HEK293 (cell line): ENCODE data around the gene KXD1.

ENCODE experiments used
- KLF16 ChIP-seq: fragments of 450-650 bp; formaldehyde crosslinking; IDR thresholded peaks from 2 replicates; pipeline ENCODE4 v1.5.1; 2017; ENCODE audit warnings: missing biosample characterization, missing genetic modification characterization
- KLF9 ChIP-seq: fragments of 450-650 bp; formaldehyde crosslinking; IDR thresholded peaks from 2 replicates; pipeline ENCODE4 v1.5.1; 2016; ENCODE audit warnings: missing biosample characterization, missing genetic modification characterization, low read depth
- MZF1 ChIP-seq: fragments of 450-650 bp; formaldehyde crosslinking; IDR thresholded peaks from 2 replicates; pipeline ENCODE4 v1.5.1; 2017; ENCODE audit warnings: missing biosample characterization, missing genetic modification characterization, borderline replicate concordance
- PRDM1 ChIP-seq: fragments of 450-650 bp; formaldehyde crosslinking; IDR thresholded peaks from 2 replicates; pipeline ENCODE4; 2016; ENCODE audit warnings: missing biosample characterization, missing genetic modification characterization
- ZIC2 ChIP-seq: fragments of 450-650 bp; formaldehyde crosslinking; IDR thresholded peaks from 2 replicates; pipeline ENCODE4 v1.5.1; 2016; ENCODE audit warnings: missing biosample characterization, missing genetic modification characterization
- ZNF138 ChIP-seq: fragments of 450-650 bp; formaldehyde crosslinking; IDR thresholded peaks from 2 replicates; pipeline ENCODE4 v1.5.1; 2016; ENCODE audit warnings: missing biosample characterization, missing genetic modification characterization, borderline replicate concordance
- ZNF223 ChIP-seq: fragments of 450-650 bp; formaldehyde crosslinking; IDR thresholded peaks from 2 replicates; pipeline ENCODE4 v1.5.1; 2016; ENCODE audit warnings: missing biosample characterization, missing genetic modification characterization
- ZNF239 ChIP-seq: fragments of 450-650 bp; formaldehyde crosslinking; IDR thresholded peaks from 2 replicates; pipeline ENCODE4 v1.5.1; 2016; ENCODE audit warnings: missing biosample characterization, missing genetic modification characterization
- ZNF248 ChIP-seq: fragments of 450-650 bp; formaldehyde crosslinking; IDR thresholded peaks from 2 replicates; pipeline ENCODE4 v1.5.1; 2017; ENCODE audit warnings: missing biosample characterization, missing genetic modification characterization
- ZNF266 ChIP-seq: fragments of 450-650 bp; formaldehyde crosslinking; IDR thresholded peaks from 2 replicates; pipeline ENCODE4 v1.5.1; 2016; ENCODE audit warnings: missing biosample characterization, missing genetic modification characterization, low read depth
- ZNF302 ChIP-seq: fragments of 450-650 bp; formaldehyde crosslinking; IDR thresholded peaks from 2 replicates; pipeline ENCODE4 v1.5.1; 2016; ENCODE audit warnings: missing biosample characterization, missing genetic modification characterization, low read depth
- ZNF37A ChIP-seq: fragments of 450-650 bp; IDR thresholded peaks from 2 replicates; pipeline ENCODE4 v1.5.1; 2018; ENCODE audit warnings: missing biosample characterization, missing genetic modification characterization
- ZNF623 ChIP-seq: fragments of 450-650 bp; formaldehyde crosslinking; IDR thresholded peaks from 2 replicates; pipeline ENCODE4 v1.5.1; 2016; ENCODE audit warnings: missing biosample characterization, missing genetic modification characterization
- ZNF707 ChIP-seq: fragments of 450-650 bp; formaldehyde crosslinking; IDR thresholded peaks from 2 replicates; pipeline ENCODE4 v1.5.1; 2016; ENCODE audit warnings: missing biosample characterization, missing genetic modification characterization
- ZNF777 ChIP-seq: fragments of 450-650 bp; formaldehyde crosslinking; IDR thresholded peaks from 2 replicates; pipeline ENCODE4 v1.5.1; 2017; ENCODE audit warnings: missing biosample characterization, missing genetic modification characterization, borderline replicate concordance
- ZNF837 ChIP-seq: fragments of 450-650 bp; formaldehyde crosslinking; IDR thresholded peaks from 2 replicates; pipeline ENCODE4 v1.5.1; 2016; ENCODE audit warnings: missing biosample characterization, missing genetic modification characterization
- TF ChIP-seq, protein P1 (sequence below): fragments of 450-650 bp; IDR thresholded peaks from 2 replicates; pipeline ENCODE4 v1.5.1; 2018; ENCODE audit warnings: missing biosample characterization, mild to moderate bottlenecking, missing genetic modification characterization
- TF ChIP-seq, protein P2 (sequence below): IDR thresholded peaks from 2 replicates; pipeline ENCODE4 v1.6.1; 2011; ENCODE audit warnings: mild to moderate bottlenecking, low read depth, low read length, borderline replicate concordance
- TF ChIP-seq, protein P3 (sequence below): fragments of 450-650 bp; formaldehyde crosslinking; IDR thresholded peaks from 2 replicates; pipeline ENCODE4 v1.5.1; 2016; ENCODE audit warnings: missing biosample characterization, missing genetic modification characterization
- TF ChIP-seq, protein P4 (sequence below): fragments of 450-650 bp; formaldehyde crosslinking; IDR thresholded peaks from 2 replicates; pipeline ENCODE4 v1.5.1; 2017; ENCODE audit warnings: missing biosample characterization, missing genetic modification characterization
- TF ChIP-seq, protein P5 (sequence below): fragments of 450-650 bp; formaldehyde crosslinking; IDR thresholded peaks from 2 replicates; pipeline ENCODE4 v1.5.1; 2016; ENCODE audit warnings: missing biosample characterization, missing genetic modification characterization
- TF ChIP-seq, protein P6 (sequence below): fragments of 450-650 bp; formaldehyde crosslinking; IDR thresholded peaks from 2 replicates; pipeline ENCODE4 v1.5.1; 2016; ENCODE audit warnings: missing biosample characterization, missing genetic modification characterization
- TF ChIP-seq, protein P7 (sequence below): fragments of 450-650 bp; formaldehyde crosslinking; IDR thresholded peaks from 2 replicates; pipeline ENCODE4 v1.5.1; 2016; ENCODE audit warnings: missing biosample characterization, missing genetic modification characterization
- TF ChIP-seq, protein P8 (sequence below): fragments of 450-650 bp; IDR thresholded peaks from 2 replicates; pipeline ENCODE4 v1.5.1; 2018; ENCODE audit warnings: missing biosample characterization, missing genetic modification characterization
- TF ChIP-seq, protein P9 (sequence below): fragments of 450-650 bp; formaldehyde crosslinking; IDR thresholded peaks from 2 replicates; pipeline ENCODE4 v1.5.1; 2017; ENCODE audit warnings: missing biosample characterization, missing genetic modification characterization

The KXD1 gene

DNA sequence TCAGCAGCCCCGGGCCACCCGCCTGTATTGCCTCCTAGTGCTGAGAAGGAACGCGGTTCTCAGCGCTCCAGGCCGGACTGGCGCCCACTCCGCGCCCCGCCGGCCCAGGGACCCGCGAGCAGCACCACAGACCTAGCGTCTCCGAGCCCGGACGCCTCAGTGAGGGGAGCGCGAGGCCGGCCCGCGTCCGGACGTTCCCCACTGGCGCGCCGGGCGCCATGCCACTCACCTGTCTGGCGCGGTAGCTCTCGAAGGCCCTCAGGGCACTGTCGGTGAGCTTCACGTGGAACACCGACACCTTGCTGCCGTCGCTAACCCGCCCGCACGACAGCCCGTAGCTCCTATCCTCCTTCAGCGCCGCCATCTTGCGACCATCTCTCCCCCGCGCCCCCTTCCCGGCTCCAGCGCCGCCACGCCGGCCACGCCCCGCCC lies 36.0 kb upstream of the KXD1 start, which contains the start of gene ELL (continued):
- TF ChIP-seq, protein P1, sequence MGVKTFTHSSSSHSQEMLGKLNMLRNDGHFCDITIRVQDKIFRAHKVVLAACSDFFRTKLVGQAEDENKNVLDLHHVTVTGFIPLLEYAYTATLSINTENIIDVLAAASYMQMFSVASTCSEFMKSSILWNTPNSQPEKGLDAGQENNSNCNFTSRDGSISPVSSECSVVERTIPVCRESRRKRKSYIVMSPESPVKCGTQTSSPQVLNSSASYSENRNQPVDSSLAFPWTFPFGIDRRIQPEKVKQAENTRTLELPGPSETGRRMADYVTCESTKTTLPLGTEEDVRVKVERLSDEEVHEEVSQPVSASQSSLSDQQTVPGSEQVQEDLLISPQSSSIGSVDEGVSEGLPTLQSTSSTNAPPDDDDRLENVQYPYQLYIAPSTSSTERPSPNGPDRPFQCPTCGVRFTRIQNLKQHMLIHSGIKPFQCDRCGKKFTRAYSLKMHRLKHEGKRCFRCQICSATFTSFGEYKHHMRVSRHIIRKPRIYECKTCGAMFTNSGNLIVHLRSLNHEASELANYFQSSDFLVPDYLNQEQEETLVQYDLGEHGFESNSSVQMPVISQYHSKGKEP, result no peak
- no peak for TF ChIP-seq PRDM1
- no peak; the same call in 1 of the 2 replicates for TF ChIP-seq ZNF777 (tag by site-specific recombination)
- no peak for TF ChIP-seq ZNF138 (tag by site-specific recombination)
- no peak for TF ChIP-seq ZNF223 (tag by site-specific recombination)
- TF ChIP-seq KLF16 (tag by site-specific recombination), result peak; percentile 75
- TF ChIP-seq, protein P2, sequence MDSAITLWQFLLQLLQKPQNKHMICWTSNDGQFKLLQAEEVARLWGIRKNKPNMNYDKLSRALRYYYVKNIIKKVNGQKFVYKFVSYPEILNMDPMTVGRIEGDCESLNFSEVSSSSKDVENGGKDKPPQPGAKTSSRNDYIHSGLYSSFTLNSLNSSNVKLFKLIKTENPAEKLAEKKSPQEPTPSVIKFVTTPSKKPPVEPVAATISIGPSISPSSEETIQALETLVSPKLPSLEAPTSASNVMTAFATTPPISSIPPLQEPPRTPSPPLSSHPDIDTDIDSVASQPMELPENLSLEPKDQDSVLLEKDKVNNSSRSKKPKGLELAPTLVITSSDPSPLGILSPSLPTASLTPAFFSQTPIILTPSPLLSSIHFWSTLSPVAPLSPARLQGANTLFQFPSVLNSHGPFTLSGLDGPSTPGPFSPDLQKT, result no peak
- no peak for TF ChIP-seq ZNF266
- TF ChIP-seq, protein P3, sequence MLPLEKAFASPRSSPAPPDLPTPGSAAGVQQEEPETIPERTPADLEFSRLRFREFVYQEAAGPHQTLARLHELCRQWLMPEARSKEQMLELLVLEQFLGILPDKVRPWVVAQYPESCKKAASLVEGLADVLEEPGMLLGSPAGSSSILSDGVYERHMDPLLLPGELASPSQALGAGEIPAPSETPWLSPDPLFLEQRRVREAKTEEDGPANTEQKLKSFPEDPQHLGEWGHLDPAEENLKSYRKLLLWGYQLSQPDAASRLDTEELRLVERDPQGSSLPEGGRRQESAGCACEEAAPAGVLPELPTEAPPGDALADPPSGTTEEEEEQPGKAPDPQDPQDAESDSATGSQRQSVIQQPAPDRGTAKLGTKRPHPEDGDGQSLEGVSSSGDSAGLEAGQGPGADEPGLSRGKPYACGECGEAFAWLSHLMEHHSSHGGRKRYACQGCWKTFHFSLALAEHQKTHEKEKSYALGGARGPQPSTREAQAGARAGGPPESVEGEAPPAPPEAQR (tag by site-specific recombination), result no peak
- no peak for TF ChIP-seq MZF1 (tag by site-specific recombination)
- no peak for TF ChIP-seq ZNF37A (tag by site-specific recombination)
- TF ChIP-seq, protein P4, sequence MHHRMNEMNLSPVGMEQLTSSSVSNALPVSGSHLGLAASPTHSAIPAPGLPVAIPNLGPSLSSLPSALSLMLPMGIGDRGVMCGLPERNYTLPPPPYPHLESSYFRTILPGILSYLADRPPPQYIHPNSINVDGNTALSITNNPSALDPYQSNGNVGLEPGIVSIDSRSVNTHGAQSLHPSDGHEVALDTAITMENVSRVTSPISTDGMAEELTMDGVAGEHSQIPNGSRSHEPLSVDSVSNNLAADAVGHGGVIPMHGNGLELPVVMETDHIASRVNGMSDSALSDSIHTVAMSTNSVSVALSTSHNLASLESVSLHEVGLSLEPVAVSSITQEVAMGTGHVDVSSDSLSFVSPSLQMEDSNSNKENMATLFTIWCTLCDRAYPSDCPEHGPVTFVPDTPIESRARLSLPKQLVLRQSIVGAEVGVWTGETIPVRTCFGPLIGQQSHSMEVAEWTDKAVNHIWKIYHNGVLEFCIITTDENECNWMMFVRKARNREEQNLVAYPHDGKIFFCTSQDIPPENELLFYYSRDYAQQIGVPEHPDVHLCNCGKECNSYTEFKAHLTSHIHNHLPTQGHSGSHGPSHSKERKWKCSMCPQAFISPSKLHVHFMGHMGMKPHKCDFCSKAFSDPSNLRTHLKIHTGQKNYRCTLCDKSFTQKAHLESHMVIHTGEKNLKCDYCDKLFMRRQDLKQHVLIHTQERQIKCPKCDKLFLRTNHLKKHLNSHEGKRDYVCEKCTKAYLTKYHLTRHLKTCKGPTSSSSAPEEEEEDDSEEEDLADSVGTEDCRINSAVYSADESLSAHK (tag by site-specific recombination), result no peak
- no peak for TF ChIP-seq ZNF623 (tag by site-specific recombination)
- TF ChIP-seq, protein P5, sequence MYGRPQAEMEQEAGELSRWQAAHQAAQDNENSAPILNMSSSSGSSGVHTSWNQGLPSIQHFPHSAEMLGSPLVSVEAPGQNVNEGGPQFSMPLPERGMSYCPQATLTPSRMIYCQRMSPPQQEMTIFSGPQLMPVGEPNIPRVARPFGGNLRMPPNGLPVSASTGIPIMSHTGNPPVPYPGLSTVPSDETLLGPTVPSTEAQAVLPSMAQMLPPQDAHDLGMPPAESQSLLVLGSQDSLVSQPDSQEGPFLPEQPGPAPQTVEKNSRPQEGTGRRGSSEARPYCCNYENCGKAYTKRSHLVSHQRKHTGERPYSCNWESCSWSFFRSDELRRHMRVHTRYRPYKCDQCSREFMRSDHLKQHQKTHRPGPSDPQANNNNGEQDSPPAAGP (tag by site-specific recombination), result peak; percentile 88
- no peak for TF ChIP-seq ZNF707
- no peak for TF ChIP-seq ZNF248 (tag by site-specific recombination)
- TF ChIP-seq, protein P6, sequence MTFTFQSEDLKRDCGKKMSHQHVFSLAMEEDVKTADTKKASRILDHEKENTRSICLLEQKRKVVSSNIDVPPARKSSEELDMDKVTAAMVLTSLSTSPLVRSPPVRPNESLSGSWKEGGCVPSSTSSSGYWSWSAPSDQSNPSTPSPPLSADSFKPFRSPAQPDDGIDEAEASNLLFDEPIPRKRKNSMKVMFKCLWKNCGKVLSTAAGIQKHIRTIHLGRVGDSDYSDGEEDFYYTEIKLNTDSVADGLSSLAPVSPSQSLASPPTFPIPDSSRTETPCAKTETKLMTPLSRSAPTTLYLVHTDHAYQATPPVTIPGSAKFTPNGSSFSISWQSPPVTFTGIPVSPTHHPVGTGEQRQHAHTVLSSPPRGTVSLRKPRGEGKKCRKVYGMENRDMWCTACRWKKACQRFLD (tag by site-specific recombination), result no peak
- TF ChIP-seq, protein P7, sequence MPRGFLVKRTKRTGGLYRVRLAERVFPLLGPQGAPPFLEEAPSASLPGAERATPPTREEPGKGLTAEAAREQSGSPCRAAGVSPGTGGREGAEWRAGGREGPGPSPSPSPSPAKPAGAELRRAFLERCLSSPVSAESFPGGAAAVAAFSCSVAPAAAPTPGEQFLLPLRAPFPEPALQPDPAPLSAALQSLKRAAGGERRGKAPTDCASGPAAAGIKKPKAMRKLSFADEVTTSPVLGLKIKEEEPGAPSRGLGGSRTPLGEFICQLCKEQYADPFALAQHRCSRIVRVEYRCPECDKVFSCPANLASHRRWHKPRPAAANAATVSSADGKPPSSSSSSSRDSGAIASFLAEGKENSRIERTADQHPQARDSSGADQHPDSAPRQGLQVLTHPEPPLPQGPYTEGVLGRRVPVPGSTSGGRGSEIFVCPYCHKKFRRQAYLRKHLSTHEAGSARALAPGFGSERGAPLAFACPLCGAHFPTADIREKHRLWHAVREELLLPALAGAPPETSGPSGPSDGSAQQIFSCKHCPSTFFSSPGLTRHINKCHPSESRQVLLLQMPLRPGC (tag by site-specific recombination), result 0 out of 2 replicates have a peak, but pooled peaks have one; percentile 22
- TF ChIP-seq KLF9 (tag by site-specific recombination), result peak; percentile 63
- TF ChIP-seq, protein P8, sequence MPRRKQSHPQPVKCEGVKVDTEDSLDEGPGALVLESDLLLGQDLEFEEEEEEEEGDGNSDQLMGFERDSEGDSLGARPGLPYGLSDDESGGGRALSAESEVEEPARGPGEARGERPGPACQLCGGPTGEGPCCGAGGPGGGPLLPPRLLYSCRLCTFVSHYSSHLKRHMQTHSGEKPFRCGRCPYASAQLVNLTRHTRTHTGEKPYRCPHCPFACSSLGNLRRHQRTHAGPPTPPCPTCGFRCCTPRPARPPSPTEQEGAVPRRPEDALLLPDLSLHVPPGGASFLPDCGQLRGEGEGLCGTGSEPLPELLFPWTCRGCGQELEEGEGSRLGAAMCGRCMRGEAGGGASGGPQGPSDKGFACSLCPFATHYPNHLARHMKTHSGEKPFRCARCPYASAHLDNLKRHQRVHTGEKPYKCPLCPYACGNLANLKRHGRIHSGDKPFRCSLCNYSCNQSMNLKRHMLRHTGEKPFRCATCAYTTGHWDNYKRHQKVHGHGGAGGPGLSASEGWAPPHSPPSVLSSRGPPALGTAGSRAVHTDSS (tag by site-specific recombination), result no peak
- no peak for TF ChIP-seq ZNF837 (tag by site-specific recombination)
- no peak for TF ChIP-seq ZNF239
- no peak for TF ChIP-seq ZNF302
- TF ChIP-seq, protein P9, sequence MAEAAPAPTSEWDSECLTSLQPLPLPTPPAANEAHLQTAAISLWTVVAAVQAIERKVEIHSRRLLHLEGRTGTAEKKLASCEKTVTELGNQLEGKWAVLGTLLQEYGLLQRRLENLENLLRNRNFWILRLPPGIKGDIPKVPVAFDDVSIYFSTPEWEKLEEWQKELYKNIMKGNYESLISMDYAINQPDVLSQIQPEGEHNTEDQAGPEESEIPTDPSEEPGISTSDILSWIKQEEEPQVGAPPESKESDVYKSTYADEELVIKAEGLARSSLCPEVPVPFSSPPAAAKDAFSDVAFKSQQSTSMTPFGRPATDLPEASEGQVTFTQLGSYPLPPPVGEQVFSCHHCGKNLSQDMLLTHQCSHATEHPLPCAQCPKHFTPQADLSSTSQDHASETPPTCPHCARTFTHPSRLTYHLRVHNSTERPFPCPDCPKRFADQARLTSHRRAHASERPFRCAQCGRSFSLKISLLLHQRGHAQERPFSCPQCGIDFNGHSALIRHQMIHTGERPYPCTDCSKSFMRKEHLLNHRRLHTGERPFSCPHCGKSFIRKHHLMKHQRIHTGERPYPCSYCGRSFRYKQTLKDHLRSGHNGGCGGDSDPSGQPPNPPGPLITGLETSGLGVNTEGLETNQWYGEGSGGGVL, result 0 out of 2 replicates have a peak, but pooled peaks have one; percentile 32
- no peak for TF ChIP-seq ZIC2
